GM18526 (cell line): ENCODE data around the gene CALB2.

Source experiments
- POLR2A ChIP-seq: IDR thresholded peaks from 3 replicates; pipeline ENCODE4 v1.6.1; 2011; ENCODE audit not compliant: insufficient read length; ENCODE audit errors: extremely low read depth

Gene CALB2

DNA sequence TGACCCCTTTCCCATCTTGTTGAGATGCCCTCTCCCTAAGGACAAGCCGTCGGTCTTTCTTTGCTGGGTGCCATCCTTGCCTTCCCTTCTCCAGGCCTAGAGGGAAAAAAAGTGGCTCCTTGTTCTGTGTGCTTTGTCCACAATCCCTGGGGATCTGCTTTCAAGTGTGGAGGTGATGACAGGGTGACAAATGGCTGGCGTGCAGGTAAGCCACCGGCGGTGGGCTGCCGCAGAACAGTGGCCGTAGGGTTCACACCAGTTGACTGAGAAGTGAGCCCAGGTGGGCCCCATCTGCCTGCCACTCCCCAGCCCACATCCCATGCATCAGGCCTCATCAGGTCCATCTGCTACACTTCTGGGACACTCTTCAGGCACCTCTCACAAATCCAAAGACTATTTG lies 11.4 kb upstream of the CALB2 start:
- no peak for TF ChIP-seq POLR2A

DNA sequence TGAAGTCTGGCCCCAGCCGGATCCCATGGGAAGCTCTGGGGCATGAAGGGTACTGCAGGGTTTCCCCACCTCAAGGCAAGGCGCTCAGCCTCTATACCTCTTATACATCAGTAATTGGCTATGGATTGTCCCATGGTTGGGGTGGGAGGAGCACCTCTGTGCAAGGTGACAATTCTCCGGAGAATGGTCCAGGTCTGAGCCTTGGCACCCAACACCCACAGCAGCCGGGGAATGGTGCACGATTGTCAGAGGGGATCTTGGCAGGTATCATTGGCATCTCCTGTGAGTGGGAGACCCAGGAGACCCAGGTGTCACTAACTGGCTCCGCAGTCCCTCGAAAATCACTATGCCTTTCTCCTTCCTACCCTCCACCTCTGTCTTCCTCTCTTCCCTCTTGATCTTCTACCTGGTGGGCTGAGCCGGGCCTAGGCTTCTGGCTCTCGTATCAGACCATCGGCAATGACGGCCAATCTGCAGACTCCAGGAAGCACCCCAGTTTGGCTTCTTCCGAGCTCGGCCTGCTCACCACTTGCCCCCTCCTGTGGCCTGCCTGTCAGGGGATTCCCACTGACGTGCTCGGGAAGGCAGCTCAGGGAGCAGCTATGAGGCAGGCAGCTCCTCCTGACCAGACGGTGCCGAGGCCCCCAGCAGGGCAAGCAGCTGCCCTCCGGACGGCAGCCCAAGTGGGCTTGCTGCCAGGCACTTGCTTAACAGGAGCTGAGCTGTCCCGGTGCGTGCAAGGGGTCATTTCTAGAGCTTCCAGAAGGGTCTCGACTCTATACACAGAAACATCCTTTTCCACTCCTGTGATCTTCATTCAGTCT lies 10.0 kb upstream of the CALB2 start:
- no peak for TF ChIP-seq POLR2A

DNA sequence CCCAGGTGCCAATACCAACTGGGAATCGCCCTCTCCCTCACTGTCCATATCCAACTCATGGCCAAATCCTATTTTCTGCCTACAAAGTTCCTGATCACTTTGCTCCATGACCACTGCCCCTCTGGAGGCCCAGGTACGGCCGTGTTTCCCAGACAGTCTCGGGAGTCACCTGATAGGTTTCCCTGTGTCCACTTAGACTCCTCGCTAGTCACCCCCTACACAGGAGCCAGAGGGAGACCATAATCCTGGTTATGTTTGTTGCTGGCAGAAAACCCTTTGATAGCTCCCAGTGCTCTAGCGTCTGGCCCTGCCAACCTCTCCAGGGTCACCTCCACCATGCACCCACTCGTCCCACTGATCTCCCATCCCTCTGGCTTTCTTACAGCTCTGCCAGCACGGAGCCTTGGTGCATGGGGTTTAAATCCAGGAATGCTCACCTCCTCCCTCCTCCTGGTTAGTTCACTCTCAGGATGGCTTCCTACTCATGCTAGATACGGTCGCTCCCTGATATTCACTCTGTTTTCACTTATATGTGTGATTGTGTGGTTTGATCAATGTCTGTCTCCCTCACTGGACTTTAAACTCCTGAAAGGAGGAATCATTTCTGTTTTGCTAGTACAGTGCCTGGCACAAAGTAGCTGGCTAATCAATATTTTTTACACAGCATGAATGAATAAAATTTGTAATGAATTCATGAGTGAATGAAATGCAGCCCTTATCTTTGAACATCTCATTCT lies 7.5 kb upstream of the CALB2 start:
- TF ChIP-seq POLR2A: no peak

DNA sequence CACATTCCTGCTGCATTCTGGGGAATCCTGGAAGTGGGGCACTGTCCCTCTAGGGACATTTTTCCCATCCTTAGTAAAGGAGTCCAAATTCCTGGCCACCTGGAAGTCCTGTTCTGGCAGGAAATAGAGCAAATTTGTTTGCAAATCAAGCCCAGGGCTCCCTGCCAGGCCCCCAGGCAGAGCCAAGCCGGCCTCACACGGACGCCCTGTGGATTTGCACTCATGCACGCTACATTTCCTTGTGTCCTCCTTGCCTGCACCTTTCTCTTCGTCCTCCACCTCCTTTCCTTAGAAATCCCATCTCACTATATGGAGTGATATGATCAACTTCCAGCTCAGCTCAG lies 7.0 kb upstream of the CALB2 start:
- TF ChIP-seq POLR2A: no peak

DNA sequence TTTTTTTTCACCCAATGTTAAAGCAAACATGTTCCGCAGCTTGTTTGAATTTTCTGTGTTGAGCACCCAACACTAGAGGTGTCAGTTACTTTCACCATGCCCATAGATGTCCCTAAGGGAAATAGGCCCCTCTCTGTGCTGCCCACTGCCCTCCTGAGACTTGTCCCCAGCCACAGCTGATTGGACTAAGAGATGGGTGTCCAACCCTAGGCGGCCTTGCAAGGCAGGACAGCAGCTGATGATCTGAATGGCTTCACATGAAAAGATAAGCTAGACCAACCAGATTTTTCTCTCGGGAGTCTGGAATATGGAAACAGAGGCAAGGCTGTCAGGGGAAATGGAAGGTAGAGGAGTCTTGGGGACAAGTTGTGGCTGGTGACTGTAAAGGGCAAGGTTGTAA lies 6.1 kb upstream of the CALB2 start:
- no peak for TF ChIP-seq POLR2A

DNA sequence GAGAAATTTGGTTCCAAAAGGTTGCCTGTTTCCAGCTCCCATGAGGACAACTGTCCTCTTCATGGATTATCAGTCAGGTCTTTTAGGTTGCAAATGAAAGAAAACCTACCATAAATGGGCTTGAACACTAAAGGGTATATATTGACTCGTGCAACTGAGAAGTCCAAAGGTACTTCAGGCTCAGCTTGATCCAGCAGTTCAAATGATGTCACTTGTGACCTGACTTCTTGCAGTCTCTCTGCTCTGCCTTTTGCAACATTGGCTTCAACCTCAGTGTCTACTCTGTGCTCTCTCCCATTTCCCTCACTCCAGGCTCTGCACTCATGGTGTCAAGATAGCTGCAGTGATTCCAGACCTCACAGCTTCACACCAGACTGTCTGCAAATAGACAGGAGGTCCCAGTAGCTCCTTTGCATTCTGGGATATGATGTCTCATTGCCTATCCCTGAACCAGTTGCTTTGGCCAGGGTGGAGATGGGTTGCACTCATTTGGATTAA lies 5.5 kb upstream of the CALB2 start:
- no peak for TF ChIP-seq POLR2A

DNA sequence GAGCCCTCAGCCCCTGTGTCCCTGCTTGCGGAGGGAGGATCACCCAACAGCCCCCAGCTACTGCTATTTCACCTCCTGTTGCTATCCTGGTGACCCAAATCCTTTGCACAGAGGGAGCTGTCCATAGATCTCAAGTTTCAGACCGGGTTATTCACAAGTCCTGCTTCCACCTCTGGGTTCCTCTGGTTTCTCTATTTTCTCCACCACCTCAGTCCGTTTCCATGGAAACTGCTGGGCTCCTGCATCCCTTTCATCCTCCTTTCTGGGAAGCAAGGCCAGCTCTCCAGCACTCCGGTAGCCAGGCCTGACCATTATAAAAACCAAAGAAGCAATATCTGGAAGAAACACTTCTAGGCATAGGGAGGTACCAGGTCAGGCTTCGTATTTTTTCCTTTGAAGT lies 4.8 kb upstream of the CALB2 start:
- no peak for TF ChIP-seq POLR2A

DNA sequence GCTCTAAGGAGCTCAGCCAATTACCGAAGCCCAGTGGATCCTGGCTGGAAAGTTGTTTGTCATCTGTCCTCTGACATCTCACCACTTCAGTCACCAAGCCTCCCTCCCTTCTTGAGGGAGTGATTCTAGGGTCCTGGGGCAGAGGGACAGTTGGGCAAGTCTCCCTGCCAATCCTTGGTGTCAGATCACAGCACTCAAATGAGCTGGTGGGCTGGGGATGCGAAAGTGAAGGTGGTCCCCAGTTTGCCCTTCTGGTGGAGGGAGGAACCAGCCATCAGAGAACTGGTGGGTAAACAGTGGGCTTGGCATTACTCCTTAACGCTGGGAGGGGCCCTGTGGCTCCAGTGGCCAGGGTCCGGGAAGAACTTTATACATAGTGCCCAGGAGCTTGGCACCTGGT lies 4.4 kb upstream of the CALB2 start:
- TF ChIP-seq POLR2A: no peak

DNA sequence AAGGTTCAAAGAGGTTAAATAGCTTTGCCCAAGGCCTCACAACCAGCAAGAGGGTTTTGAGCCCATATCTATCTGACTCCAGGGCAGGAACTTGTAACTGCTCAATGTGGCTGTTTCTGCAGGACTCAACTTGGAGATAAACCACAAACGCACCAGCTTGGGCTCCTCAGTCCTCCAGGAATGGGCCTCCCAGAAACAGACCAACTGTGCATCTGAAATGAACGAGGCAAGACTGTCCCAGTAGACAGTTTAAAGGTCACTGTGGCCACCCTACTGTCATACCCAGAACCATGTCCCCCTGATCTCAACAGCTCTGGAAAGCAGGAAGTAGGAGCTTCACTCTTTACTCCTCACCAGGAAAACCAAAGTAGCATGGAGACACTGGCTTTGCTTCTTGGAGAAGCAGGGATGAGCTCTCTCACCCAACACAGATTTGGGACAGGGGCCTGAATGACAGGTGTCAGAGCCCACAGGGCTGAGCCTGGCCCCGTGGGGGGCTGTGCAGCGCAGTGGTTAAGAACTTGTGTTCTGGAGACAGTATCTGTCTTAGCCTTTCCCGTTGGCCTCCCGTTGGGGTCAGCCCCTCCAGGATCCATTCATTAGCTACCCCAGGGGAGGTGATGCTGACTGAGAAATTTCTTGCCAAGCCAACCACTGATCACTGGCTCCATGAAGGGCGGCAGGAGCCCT lies 2.3 kb upstream of the CALB2 start:
- no peak for TF ChIP-seq POLR2A

DNA sequence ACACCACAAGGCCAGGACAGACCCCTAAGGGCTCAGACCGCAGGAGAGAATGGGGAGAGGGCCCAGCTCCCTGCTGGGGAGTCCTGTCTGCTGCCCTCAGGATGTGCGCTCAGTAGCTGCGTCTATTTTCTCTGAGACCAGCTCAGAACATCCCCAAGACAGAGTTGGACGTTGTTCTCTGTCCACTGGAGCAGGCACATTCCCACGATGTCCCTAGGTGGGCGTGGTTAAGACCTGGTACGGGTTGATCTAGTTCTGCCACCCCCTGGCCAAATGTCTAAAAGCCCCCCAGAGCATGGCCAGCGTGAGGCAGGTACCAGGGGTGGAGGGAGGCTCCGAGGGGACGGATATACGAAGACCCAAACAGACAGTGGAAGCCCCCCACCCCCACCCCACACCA lies 842 bp upstream of the CALB2 start:
- no peak for TF ChIP-seq POLR2A

DNA sequence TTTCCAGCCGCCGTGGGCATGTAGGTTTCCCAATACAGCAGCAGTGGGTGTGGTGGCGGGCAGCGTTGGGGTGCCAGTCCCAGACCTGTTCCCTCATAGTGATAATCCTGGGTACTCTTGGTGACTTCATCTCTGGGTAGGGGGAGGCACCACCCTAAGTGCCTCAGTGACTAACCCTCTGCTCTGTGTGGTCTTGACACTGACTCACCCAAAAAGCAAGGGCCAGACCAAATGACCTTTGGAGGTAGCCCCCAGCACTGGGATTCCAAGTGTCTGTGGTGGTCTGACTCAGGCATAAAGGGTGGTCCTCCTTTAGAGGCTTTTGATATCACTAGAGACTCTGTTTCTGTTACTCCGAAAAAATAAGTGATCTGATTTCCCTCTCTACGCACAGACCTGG lies 908 bp downstream of the CALB2 start:
- no peak for TF ChIP-seq POLR2A

DNA sequence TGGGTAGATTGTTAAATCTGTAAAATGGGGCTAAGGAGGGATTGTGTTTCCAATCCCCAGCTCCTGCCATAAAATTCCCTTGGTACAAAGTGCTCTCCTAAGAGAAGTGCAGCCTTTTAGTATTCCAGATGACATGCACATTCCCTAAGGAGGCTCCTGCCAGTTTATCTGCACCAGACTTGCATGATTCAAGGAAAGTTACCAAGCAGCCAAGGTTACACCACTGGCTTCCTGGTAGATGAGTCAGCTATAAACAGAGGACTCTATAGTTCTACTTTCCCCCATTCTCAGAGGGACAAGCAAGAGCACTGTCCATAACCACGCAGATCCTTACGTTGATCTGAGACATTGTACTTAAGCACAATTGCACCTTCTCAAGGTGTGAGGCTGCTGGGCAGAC lies 1.9 kb downstream of the CALB2 start:
- TF ChIP-seq POLR2A: no peak

DNA sequence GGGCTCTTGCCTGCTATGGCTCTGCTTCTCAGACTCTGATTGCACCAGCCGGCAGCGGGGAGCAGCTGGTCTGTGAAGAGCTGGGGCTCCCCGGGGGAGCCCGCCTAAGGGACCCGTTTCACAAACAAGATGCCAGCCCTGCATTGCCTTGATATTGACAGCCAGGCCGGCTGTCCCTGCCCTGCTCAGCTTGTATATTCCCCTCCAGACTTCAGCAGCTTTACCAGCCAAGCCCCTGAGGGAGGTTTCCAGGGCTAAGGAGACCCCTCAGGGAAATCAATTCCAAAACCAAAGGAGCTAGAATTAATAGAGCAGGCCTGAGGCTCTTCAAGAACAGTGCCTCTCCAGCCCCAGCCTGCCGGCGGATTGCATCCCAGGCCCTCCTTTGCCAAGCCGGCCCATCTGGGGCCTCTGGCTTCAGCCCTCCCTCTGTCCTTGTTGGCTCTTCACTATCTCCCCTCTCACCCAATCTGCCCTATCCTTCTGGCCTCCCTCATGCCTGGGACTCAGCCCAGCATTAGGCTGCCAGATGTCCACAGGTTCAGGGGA lies 5.7 kb downstream of the CALB2 start:
- TF ChIP-seq POLR2A: no peak

DNA sequence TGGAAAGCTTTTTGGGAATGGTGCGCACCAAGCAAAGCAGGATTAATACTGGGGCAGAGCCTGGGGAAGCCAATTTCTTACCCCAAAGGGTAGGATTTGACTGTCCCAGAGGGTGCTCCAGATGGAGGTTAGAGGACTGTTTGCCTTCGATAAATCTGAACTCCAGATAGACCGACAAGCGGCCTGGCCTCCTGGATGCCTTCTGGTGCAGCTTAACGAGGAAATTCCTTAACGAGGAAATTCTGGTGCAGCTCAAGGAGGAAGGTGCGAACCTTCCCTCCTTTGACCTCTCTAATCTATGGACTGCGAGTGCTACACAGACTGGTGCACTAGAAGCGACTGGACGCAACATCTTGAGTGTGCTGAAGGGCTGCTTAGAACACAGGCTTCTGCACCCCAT lies 6.5 kb downstream of the CALB2 start:
- TF ChIP-seq POLR2A: no peak

DNA sequence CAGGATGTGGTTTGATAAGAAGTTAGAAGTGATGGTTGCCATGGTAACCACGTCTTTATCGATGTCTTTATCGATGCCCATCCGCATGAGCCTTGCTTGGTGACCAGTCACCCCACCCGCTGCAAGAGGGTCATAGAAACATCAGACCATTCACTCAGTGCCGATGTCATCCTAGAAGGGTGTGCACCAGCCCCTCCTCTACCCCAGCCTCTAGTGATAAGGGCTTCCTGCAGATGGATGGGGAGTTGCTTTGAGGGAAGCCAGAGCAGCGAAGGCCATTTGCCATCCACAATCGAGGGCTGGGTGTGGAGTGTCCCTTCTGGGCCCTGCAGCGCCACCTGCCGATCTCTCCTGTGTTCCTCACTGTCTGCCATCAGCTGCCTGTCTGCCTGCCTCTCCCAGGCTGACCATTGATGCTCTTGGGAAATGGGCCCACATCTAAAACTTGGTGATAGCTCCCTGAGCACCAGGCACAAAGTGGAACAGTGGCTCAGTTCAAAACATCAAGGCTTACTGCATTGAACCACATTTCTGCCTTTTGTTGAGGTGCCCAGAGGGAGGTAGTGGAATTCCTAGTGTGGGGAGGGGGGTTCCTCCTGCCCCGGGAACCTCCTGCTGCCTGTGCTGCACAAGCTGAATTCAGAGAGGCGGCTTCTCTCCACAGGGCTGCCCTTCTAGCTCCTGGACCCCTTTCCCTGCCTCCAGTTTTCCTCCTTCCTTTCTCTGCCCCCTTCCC lies 8.9 kb downstream of the CALB2 start:
- no peak for TF ChIP-seq POLR2A
